Transverse colon (tissue), 3 donors: ENCODE results near the gene LMNA.

ENCODE experiments used
- CTCF ChIP-seq, 5 experiments: fragments of 200-600 bp in 3 of 5; fragments of 450-650 bp in 2 of 5; sonication (generic) in 3 of 5; IDR thresholded peaks; 1 replicate in 2 of 5; 2 replicates in 3 of 5; pipeline ENCODE4 v1.5.1; 2016 to 2017; ENCODE audit warnings: antibody characterized with exemption in 5 of 5, inconsistent platforms in 3 of 5, mild to moderate bottlenecking in 2 of 5, moderate library complexity in 1 of 5
- POLR2A ChIP-seq: fragments of 450-650 bp; IDR thresholded peaks from one replicate; pipeline ENCODE4 v1.6.1; 2016; ENCODE audit warnings: antibody characterized with exemption, mild to moderate bottlenecking, moderate library complexity

DNA sequence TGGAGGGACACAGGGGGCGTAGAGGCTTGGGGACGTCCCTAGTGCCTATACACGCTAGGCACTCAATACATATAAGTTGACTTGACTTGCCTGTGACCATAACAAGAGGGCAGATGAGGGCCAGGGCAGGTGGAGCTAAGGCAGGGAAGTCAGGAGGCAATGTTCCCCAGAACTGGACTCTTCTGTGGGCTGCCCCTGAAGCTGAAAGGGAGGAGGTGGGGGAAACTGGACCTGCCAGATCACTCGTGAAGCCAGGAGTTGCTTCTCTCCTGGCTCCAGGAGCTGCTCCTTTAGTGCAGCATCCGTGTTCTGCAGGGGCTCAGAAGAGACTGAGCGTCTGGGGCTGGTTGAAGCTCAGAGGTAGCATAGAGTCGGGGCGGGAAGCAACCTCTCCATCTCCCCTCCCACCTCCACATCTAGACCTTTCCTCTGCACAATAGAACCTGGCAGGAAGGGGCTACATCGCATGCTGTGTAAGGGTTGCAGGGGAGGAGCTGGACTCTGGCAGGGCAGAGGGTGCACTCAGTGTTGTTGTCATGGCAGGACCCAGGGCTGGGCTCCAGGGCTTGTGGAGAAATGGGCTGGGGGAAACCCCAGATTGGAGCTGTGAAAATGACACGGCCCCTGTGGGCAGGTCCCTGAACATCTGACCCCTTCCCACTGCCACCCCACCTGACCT is 36.0 kb downstream of the LMNA start:
- TF ChIP-seq CTCF (IDR thresholded peaks at IDR 0.05) (no peak), POLR2A (no peak)
